Astrocyte (in vitro differentiated cells and primary cell): Measurements from ENCODE around the gene ASIC3. TPM values are rescaled to one million over a fixed set of nuclear protein-coding genes. Genes with fewer than 3 reads are reported as not detected.
A peak's percentile ranks its signal among the peaks of the same experiment; 100 is the strongest.

Experiments
- DNase-seq: peaks from one replicate; pipeline ENCODE4 v3.0.0-alpha.2; 2010; ENCODE audit warnings: low read depth
- FAIRE-seq: peaks from 2 replicates; lab custom pipeline; 2011; peaks lifted over from hg19 to GRCh38; lab: Jason Lieb, UNC
- H2AFZ ChIP-seq: 2 replicates; pipeline ENCODE4 v1.6.0; 2012; ENCODE audit warnings: low read depth, low read length, inconsistent platforms
- H3K27ac ChIP-seq: 2 replicates; pipeline ENCODE4 v1.5.1; 2011; ENCODE audit warnings: low read depth, low read length, inconsistent platforms
- H3K27me3 ChIP-seq: 2 replicates; pipeline ENCODE4 v1.6.0; 2011; ENCODE audit warnings: low read length, inconsistent platforms; ENCODE audit not compliant: insufficient read depth
- H3K36me3 ChIP-seq: 2 replicates; pipeline ENCODE4 v1.5.1; 2011; ENCODE audit warnings: low read length, inconsistent platforms; ENCODE audit not compliant: insufficient read depth
- H3K4me1 ChIP-seq: 2 replicates; pipeline ENCODE4 v1.5.1; 2011; ENCODE audit warnings: low read length, inconsistent platforms; ENCODE audit not compliant: insufficient read depth
- H3K4me2 ChIP-seq: 2 replicates; pipeline ENCODE4 v1.6.0; 2012; ENCODE audit warnings: low read length, inconsistent platforms
- H3K4me3 ChIP-seq: 2 replicates; pipeline ENCODE4 v1.5.1; 2011; ENCODE audit warnings: low read depth, mild to moderate bottlenecking, low read length, inconsistent platforms; ENCODE audit not compliant: insufficient read depth
- H3K79me2 ChIP-seq: 2 replicates; pipeline ENCODE4 v1.6.0; 2012; ENCODE audit warnings: mild to moderate bottlenecking, low read length, inconsistent platforms; ENCODE audit not compliant: insufficient read depth
- H3K9ac ChIP-seq: 2 replicates; pipeline ENCODE4 v1.6.0; 2012; ENCODE audit warnings: mild to moderate bottlenecking, low read length, inconsistent platforms
- H3K9me3 ChIP-seq: 2 replicates; pipeline ENCODE4 v1.5.1; 2012; ENCODE audit warnings: low read depth, mild to moderate bottlenecking, low read length, inconsistent platforms; ENCODE audit not compliant: insufficient read depth
- H4K20me1 ChIP-seq: 2 replicates; pipeline ENCODE4 v1.6.0; 2012; ENCODE audit warnings: low read length, inconsistent platforms; ENCODE audit not compliant: insufficient read depth
- H3K27ac Mint-ChIP-seq: one replicate; pipeline ENCODE4 v1.8.0; 2021; ENCODE audit warnings: mild to moderate bottlenecking, mixed read lengths; ENCODE audit not compliant: unreplicated experiment
- H3K27me3 Mint-ChIP-seq: one replicate; pipeline ENCODE4 v1.8.0; 2021; ENCODE audit warnings: low read depth, mixed read lengths; ENCODE audit not compliant: unreplicated experiment
- H3K36me3 Mint-ChIP-seq: one replicate; pipeline ENCODE4 v1.8.0; 2021; ENCODE audit warnings: low read depth, mixed read lengths; ENCODE audit not compliant: unreplicated experiment
- H3K4me1 Mint-ChIP-seq: one replicate; pipeline ENCODE4 v1.8.0; 2021; ENCODE audit warnings: low read depth, mixed read lengths; ENCODE audit not compliant: unreplicated experiment
- H3K4me3 Mint-ChIP-seq: one replicate; pipeline ENCODE4 v1.8.0; 2021; ENCODE audit warnings: mild to moderate bottlenecking, moderate library complexity, mixed read lengths; ENCODE audit not compliant: unreplicated experiment
- H3K9me3 Mint-ChIP-seq: one replicate; pipeline ENCODE4 v1.8.0; 2021; ENCODE audit warnings: mild to moderate bottlenecking, mixed read lengths; ENCODE audit not compliant: unreplicated experiment
- CTCF ChIP-seq: IDR thresholded peaks from 2 replicates; pipeline ENCODE4 v1.5.1; 2011; ENCODE audit warnings: low read depth, mild to moderate bottlenecking, inconsistent platforms, low read length, moderate library complexity; ENCODE audit not compliant: insufficient read depth
- EZH2 ChIP-seq: IDR thresholded peaks from 2 replicates; pipeline ENCODE4 v1.6.1; 2012; ENCODE audit warnings: mild to moderate bottlenecking, low read length, inconsistent platforms; ENCODE audit not compliant: insufficient read depth
- total RNA-seq: library from RNA; stranded (reverse); gene quantifications from 2 replicates; pipeline ENCODE4 v1.2.1, GENCODE V29; 2021

ASIC3 gene
- total RNA-seq, 1 donor from 2014 or later, result 3.9 TPM

- FAIRE-seq (no peak), DNase-seq (no peak)
- no peaks in the 10 kb centered on the region for H3K36me3 ChIP-seq
- Mint-ChIP-seq H3K27ac (peak within 1 kb of the TSS; percentile 97), H3K4me1 (peaks cover 31% of the 10 kb centered on the region), H3K27me3 (peaks cover 3% of the 10 kb centered on the region), H3K9me3 (peaks cover under 1% of the 10 kb centered on the region), H3K4me3 (peak within 1 kb of the TSS; percentile 94), H3K36me3 (peaks cover 4% of the 10 kb centered on the region)
- H3K4me2 ChIP-seq, result peak within 1 kb of the TSS; percentile 91
- H3K27ac ChIP-seq, result peak within 1 kb of the TSS; percentile 93
- peak within 1 kb of the TSS; percentile 70 for H2AFZ ChIP-seq
- peak within 1 kb of the TSS; percentile 80 for H3K4me3 ChIP-seq
- peaks cover 41% of the 10 kb centered on the region for H3K79me2 ChIP-seq
- H4K20me1 ChIP-seq, result peaks cover 48% of the 10 kb centered on the region
- H3K27me3 ChIP-seq, result no peaks in the 10 kb centered on the region
- H3K9me3 ChIP-seq, result no peaks in the 10 kb centered on the region
- TF ChIP-seq EZH2 (no peak), CTCF (no peak)
- H3K9ac ChIP-seq, result peak within 1 kb of the TSS; percentile 81
- H3K4me1 ChIP-seq, result peaks cover 54% of the 10 kb centered on the region
Observed at GRCh38 chr7:151059367-151060112, 11.2 kb downstream of the ASIC3 start, which contains the start of gene SLC4A2. SLC4A2 (plus strand) TSS chr7:151059589; CDS start chr7:151061988, 2,399 bp downstream.

GRCh38 chr7:151060113-151060415, 11.7 kb downstream of the ASIC3 start:
- Histone ChIP-seq H3K4me1 (peaks cover 54% of the 10 kb centered on the region), H3K4me3 (peak overlapping the region; percentile 80), H3K79me2 (peaks cover 46% of the 10 kb centered on the region), H3K36me3 (peaks cover 2% of the 10 kb centered on the region), H3K27me3 (no peaks in the 10 kb centered on the region), H3K9me3 (no peaks in the 10 kb centered on the region), H3K9ac (peak overlapping the region; percentile 81), H4K20me1 (peaks cover 47% of the 10 kb centered on the region), H3K4me2 (peak overlapping the region; percentile 91), H3K27ac (peak overlapping the region; percentile 93), H2AFZ (no peak overlapping the region)
- H3K27ac Mint-ChIP-seq, result peak overlapping the region; percentile 83
- peaks cover 5% of the 10 kb centered on the region for H3K36me3 Mint-ChIP-seq
- H3K27me3 Mint-ChIP-seq, result no peaks in the 10 kb centered on the region
- peak overlapping the region; percentile 94 for H3K4me3 Mint-ChIP-seq
- H3K4me1 Mint-ChIP-seq, result peaks cover 31% of the 10 kb centered on the region
- no peaks in the 10 kb centered on the region for H3K9me3 Mint-ChIP-seq
- no peak for FAIRE-seq
- TF ChIP-seq CTCF (no peak), EZH2 (no peak)
- DNase-seq, result no peak
